HG03108 (cell line): ENCODE results near the gene MGAM2.

Experiments
- ATAC-seq: cut with Tn5 transposase; IDR thresholded peaks from one replicate; pipeline ENCODE4 v1.9.1; 2021; ENCODE audit warnings: moderate library complexity; ENCODE audit not compliant: unreplicated experiment

The MGAM2 gene

DNA sequence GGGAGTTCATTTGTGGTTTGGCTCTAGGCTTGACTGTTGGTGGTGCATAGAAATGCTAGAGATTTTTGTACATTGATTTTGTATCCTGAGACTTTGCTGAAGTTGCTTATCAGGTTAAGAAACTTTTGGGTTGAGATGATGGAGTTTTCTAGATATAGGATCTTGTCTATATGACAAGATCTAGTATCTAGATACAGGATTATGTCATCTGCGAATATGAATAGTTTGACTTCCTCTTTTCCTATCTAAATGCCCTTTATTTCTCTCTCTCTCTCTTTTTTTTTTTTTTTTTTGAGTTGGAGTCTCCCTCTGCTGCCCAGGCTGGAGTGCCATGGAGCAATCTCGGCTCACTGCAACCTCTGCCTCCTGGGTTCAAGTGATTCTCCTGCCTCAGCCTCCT, 62.9 kb downstream of the MGAM2 start:
- ATAC-seq = no peak

DNA sequence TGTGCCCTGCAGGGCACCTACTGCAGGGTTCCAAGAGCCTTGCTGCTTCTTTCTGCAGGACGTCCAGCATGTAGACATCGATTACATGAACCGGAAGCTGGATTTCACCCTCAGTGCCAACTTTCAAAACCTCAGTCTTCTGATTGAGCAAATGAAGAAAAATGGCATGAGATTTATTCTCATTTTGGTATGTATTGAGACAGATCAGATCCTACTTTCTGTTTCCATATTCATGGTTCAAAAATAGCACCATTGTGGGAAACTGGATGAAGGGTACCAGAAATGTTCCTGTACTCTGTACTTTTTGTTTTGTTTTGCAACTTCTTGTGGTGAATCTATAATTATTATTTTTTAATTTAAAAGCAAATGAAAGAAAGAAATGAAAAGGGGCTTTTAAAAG, 64.1 kb downstream of the MGAM2 start:
- no peak for ATAC-seq

DNA sequence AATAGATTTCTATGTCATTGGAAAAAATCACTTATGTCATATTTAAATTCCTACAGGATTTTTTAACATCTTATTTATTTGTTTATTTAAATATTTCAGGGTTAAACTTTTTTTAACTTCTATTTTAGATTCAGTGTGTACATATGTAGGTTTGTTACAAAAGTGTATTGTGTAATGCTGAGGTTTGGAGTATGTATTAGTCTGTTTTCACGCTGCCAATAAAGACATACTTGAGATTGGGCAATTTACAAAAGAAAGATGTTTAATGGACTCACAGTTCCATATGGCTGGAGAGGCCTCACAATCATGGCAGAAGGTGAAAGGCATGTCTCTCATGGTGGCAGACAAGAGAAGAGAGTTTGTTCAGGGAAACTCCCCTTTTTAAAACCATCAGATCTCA, 65.4 kb downstream of the MGAM2 start:
- ATAC-seq = no peak

GRCh38 chr7:142177869-142178268, 66.4 kb downstream of the MGAM2 start:
- no peak for ATAC-seq

DNA sequence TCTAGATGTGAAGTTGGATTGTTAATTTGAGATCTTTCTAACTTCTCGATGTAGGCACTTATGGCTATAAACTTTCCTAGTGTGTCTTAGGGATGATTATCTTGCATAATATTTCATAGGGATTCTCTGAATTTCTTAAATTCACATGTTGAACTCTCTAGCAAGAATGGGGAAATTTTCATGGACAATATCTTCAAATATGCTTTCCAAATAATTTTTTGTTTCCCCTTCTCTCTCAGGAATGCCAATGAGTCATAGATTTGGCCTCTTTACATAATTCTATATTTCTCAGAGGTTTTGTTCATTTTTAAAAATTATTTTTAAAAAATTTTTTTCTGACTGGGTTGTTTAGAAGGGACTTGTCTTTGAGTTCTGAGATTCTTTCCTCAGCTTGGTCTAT, 68.9 kb downstream of the MGAM2 start:
- ATAC-seq = no peak

- ATAC-seq = no peak
These were observed 69.7 kb downstream of the MGAM2 start for GRCh38 chr7:142181211-142181610.

- ATAC-seq = no peak
These were observed 70.4 kb downstream of the MGAM2 start for GRCh38 chr7:142181966-142182365.

DNA sequence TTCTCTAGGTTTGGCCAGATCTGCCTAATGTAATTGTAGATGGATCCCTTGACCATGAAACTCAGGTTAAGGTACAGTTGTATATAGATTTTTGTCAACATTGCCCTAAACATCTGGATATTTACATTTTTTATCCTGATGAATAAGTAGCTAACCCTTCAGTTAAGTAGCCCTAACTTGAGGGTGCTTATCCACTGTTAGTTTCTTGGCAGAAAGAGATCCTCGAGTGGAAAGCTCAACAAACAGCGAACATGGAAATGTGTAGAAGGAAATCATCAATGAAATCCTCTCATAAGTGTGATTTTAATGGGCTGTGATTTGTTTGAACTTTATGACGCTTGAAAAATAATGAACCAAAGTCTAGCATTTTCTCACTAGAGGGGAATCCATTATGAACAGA, 73.6 kb downstream of the MGAM2 start:
- no peak for ATAC-seq

- ATAC-seq = no peak
These were observed 74.3 kb downstream of the MGAM2 start for GRCh38 chr7:142185801-142186200.

DNA sequence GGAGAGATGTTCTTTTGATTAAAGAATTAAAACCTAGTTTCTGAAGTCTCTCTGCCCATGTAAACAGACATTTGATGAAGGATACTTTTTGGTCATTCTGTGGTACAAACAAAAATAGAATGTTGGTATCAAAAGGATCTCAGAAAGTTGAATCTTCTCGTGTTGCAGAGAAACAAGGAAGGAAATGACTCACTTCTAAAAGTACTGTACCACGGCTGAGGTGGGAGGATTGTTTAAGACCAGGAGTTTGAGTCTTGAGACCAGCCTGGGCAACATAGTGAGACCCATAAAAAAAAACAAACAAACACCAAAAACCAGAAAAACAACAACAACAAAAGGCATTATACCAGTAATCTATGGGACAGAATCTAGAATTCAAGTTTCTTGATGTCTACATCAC, 76.6 kb downstream of the MGAM2 start:
- no peak for ATAC-seq

- no peak for ATAC-seq
These were observed 77.3 kb downstream of the MGAM2 start for GRCh38 chr7:142188846-142189245.

GRCh38 chr7:142194201-142194600, 82.7 kb downstream of the MGAM2 start:
- no peak for ATAC-seq

GRCh38 chr7:142196066-142196840, 84.7 kb downstream of the MGAM2 start:
- ATAC-seq = no peak

- ATAC-seq = no peak
These were observed 88.7 kb downstream of the MGAM2 start for GRCh38 chr7:142200206-142200605.

DNA sequence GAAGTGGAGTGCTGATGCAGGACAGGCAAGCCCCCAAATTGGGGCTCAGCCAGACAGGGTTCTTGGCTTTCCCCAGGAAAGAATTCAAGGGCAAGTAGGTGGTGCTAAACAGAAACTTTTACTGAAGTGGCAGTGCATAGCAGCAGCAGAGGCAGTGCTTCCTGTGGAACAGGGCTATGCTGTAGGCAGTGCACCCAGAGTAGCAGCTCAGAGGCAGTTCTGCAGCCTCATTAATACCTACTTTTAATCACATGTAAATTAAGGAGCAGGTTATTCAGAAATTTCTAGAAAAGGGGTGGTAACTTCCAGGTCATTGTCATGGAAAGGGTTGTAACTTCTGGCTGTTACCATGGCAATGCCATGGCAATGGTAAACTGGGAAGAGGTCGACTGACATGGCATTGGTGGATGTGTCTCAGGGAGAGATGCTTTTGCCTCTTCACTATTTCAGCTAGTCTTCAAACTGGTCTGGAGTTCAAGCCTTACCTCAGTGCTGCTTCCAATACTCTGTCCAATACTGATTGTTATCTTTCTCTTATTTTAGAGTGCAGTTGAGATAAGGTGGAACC, 117.1 kb downstream of the MGAM2 start:
- ATAC-seq = no peak

- no peak for ATAC-seq
These were observed 120.2 kb downstream of the MGAM2 start for GRCh38 chr7:142231716-142232115.

DNA sequence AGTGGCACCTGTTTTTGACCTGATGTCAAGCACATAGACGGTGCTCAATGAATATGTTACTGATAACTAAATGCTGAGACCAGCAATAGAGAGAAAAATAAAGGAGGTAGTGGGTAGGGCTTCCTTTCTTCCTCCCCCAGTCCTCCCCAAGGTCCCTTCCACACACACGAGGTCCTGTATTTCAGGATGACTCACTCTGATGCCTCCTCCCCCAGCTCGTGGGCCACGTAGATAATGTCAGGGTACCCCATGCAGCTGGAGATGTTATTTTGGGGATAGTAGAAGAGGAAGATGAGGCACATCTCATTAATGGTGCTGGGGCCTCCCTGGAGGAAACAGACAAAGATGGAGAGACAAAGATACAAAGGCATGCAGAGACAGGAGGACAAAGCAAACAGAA, 129.0 kb downstream of the MGAM2 start:
- ATAC-seq = no peak

DNA sequence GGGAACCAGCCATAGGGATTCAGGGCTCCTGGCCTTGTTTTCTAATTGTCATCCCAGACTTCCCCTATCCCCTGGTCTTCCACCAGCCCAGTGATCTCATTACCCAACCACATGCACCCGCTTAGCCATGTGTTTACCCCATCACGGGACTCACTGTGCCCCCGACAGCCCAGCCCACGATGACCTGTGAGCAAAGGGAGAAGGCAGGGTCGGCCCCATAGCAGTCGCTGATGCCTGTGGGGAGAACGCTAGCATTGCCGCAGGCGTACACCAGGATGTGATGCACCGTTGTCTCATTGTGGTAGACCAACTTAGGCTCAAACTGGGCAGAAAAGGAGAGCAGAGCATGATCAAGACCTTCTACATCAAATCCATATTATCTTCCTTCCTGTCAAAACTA, 132.3 kb downstream of the MGAM2 start:
- ATAC-seq = no peak

- ATAC-seq = no peak
These were observed 136.9 kb downstream of the MGAM2 start for GRCh38 chr7:142248166-142249160.

GRCh38 chr7:142249918-142250317, 138.4 kb downstream of the MGAM2 start:
- no peak for ATAC-seq

DNA sequence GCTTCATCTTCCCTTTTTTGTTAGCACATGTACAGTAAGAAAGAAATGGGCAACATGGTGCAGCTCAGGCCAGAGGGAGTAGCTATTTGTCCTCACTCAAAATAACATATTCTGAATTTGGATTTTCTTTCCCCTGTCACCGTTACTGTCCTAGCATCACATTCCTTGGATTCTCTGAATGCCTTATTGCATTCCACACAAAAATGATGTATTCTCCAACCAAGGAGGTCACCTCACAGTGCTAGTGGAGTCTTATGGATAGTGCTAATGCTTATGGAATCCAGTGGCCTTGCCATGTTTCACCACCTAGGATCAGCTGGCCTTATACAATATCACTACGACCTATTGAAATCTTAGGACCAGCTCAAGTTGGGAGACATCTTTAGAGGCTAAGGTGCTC, 139.2 kb downstream of the MGAM2 start:
- no peak for ATAC-seq

GRCh38 chr7:142257958-142258357, 146.4 kb downstream of the MGAM2 start, which contains the start of gene PRSS58:
PRSS58 (minus strand) TSS chr7:142258058; CDS start chr7:142257707, 351 bp downstream.
- no peak for ATAC-seq
